ENCODE data around the gene SH3BGRL.
A peak's percentile ranks its signal among the peaks of the same experiment; 100 is the strongest.

The SH3BGRL gene

DNA sequence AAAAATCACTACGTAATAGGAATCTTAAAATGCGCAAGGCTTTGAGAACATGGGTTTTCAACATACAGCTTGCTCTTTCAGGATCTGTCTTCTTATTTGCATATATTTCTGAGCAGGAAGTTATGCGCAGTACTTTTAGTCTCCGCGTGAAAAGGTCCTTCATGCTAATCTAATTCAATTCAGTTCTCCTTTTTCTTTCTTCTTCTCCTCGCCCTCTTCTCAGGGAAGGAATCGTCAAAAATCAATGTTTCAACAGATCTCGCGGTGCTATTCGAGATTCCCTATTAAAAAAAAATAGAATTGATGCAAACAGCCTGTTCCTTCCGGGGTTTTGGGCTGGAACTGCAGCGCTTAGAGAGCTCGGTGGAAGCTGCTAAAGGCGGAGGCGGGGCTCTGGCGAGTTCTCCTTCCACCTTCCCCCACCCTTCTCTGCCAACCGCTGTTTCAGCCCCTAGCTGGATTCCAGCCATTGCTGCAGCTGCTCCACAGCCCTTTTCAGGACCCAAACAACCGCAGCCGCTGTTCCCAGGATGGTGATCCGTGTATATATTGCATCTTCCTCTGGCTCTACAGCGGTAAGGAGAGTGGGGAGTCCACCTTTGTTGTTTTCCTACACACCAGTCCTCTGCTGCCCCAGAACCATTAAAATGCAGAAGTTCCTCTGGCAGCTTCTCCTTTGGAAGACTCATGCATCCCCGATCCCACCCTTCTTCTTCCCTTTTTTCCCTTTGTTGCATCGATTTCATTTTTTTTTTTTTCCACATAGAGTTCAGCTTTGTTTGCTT is at the start of gene SH3BGRL, which contains the start of gene HMGN5:
TSS of gene SH3BGRL (plus strand) at position 432 of the 785 bp plus-strand sequence. CDS start at position 531, 99 bp downstream.
TSS of gene HMGN5 (minus strand) at position 243 of the 785 bp plus-strand sequence. CDS start 80,364 bp downstream, outside the sequence.
- DNase-seq = peak; percentile 92

DNA sequence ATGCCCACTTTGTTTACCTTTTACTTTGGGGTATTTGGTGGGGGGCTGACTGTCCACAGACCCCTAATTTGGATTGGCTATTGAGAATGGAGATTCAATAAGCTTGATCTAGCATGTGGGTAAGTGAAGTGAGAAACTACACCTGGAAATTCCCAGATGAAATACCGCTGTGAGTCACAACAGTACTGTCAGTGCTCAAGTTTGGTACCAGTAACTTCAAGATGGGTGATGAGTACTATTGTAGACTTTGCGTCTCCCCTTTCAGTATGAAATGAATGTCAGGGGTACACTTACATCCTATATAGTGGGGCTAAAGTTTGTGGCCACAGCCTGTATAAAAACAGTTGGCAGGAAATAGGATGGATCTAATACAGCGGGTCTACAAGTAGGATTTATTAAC is 33.5 kb upstream of the SH3BGRL start:
- DNase-seq = no peak

DNA sequence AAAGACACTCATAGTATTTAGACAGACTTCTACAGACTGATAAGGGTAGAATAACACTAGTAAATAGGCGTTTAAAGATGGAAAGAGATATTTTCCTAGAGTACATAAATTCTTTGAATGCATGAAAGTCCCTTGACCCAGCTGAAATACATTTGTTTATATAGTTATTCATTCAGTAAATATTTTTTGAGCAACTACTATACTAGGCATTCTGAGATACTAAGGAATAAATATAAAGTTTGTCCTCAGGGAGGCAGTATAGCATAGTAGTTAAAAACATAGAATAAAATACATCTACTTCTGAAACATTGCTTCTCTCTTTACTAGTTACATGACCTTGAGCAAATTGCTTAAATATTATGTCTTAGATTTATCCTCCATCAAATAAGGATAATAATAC is 27.6 kb upstream of the SH3BGRL start:
- DNase-seq = peak; percentile 59

DNA sequence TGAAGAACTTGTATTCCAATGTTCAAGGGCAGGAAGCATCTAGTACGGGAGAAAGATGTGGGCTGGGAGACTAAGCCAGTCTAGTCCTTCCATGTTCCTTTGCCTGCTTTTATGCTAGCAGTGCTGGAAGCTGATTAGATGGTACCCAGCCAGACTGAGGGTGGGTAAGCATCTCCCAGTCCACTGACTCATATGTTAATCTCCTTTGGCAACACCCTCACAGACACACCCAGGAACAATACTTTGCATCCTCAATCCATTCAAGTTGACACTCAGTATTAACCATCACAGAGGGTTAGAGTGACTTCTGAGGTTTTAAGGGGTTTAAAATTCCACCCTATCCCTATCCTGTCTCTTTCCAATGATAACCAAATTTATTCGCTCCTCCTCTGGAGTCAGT is 6.6 kb upstream of the SH3BGRL start:
- DNase-seq = no peak

DNA sequence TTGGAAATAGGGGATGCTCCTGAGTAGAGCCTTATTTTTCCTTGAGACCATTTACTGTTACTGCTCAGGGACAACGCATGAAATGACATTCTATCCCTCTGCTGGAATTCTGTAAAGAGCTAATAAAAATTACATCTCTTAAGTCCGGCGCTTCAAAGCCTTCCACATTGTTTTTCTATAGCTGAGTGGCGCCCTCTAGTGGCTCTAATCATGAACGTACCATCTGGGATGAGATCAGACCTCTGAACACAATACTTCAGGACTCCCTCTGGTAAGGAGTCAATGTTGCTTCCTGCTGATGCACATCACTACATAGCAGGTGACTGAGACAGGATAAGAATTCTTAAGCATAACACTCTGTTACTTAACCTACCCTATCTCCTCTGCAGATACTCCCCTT is 6.2 kb upstream of the SH3BGRL start:
- peak; percentile 79 for DNase-seq

DNA sequence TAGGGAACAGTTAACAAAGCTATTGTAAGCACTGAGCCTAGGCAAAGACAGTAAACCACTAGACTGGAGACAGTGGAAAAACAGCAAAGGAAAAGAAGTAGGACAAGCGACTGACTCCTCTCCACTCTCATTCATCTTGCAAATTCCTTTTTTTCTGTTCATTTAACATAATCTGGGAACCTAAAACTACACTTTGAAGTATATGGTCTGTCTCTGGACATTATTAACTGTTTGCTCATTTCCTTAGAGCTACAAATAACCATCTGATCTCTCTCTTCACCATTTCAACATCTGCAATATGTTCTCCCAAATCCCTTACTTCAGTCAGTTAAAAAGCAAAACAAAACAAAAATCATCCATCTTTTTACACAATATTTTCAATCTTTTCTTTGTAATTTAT is 831 bp upstream of the SH3BGRL start:
- DNase-seq = peak; percentile 10

DNA sequence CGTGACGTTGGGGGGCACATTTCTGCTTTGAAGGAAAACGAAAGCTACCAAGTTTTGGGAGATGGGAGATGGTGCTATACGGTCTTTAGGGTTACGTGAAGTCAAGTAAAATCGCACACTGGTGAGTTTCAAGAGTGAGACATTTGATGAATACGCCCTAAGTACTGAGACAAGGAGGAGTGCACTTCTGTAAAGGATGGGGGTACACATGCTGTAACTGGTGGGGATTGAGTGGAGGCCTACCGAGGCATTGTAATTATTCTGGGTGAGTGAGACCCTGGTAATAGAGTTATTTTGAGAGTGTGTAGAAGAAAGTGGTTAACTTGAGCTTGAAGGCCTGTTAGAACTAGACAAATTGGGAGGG is 536 bp downstream of the SH3BGRL start:
- no peak for DNase-seq

DNA sequence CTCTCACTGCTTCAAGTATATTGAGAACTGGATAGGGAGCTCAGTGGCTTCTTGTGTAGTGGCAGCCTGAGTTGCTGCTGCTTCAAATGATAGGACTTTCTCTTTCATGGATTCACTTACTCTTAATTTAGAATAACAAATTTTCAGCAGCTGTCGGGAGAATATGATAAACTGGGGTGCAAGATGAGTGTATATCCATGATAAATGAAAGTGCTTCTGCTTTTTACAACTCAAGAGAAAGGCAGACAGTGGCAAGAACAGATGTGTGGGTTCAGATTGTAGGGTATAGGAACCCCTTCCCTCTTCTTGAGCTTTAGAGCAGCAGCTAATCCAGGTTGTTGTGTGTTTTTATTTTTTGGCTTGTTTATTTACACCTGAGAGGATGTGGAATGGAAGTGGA is 1.0 kb downstream of the SH3BGRL start:
- DNase-seq = peak; percentile 3

DNA sequence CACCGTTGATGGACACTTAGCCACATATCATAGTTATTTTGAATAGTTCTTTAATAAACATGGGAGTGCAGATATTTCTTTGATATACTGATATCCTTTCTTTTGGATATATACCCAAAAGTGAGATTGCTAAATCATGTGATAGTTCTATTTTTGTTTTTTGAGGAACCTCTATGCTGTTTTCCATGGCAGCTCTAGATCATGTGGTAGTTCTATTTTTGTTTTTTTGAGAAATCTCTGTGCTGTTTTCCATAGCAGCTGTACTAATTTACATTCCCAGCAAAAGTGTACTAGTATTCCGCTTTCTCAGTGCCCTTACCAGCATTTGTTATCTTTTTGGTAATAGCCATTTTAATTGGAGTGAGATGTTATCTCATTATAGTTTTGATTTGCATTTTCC is 3.6 kb downstream of the SH3BGRL start:
- DNase-seq = no peak

DNA sequence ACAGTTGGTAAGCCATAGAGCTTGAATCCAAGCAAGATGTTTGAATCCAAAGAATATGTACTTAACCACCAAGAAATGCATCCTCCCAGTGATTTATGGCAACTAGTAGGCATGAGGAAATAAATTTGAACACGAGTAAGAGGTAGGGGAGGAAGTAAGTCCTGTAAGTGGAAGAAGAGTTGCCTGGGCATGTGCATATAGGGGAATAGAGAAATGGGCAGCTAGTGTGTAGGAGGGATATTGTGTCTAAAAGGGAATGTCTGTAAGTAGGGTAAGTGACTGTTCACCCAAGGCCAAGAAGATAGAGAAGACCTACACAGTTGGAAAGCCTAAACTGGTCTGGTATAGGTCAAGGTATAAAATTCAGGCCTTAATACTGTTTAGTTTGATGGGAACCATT is 4.6 kb downstream of the SH3BGRL start:
- no peak for DNase-seq

DNA sequence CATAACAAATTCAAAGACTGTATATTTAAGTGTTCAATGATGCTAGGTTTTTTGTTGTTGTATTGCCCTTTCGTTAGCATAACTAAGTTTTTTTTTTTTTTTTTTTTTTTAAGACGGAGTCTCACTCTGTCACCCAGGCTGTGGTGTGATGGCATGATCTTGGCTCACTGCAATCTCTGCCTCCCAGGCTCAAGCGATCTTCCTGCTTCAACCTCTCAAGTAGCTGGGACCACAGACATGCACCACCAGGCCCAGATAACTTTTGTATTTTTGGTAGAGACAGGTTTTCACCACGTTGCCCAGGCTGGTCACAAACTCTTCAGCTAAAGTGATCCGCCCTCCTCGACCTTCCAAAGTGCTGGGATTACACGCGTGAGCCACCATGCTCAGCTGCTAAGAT is 7.0 kb downstream of the SH3BGRL start:
- no peak for DNase-seq

DNA sequence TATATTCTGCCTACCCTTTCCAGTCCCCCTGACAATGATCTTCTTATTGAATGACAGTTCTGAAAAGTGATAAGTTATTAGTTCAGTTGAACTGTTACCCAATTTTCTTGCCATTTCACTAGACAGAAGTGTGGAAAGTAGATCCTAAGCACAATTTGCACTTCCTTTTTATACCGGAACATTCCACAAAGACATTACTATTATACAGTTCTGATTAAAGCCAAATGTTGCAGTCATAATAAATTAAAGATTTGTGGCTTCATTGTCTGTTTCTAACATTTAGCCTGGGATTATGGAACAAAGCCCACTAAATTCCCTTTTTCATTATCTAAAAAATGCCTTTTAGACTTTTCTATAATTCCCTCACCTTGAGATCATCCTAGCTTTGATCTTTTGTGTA is 13.8 kb downstream of the SH3BGRL start:
- no peak for DNase-seq

DNA sequence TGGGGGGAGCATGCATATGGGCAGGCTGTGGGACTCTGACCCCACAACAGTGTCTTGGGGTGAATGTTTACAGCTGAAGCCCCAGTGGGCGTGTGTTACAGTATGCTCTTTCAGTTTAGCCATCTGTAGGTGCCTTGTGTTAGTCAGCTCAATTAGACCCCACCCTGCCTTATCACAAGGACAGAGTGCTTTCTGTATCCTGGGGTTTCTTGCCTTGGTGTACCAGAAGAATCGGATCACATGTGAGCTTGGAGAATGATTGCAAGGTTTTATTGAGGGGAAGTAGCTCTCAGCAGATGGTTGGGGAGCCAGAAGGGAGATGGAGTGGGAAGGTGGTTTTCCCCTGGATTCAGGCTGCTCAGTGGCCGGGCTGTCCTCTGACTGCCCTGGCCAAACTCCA is 27.3 kb downstream of the SH3BGRL start:
- no peak for DNase-seq

DNA sequence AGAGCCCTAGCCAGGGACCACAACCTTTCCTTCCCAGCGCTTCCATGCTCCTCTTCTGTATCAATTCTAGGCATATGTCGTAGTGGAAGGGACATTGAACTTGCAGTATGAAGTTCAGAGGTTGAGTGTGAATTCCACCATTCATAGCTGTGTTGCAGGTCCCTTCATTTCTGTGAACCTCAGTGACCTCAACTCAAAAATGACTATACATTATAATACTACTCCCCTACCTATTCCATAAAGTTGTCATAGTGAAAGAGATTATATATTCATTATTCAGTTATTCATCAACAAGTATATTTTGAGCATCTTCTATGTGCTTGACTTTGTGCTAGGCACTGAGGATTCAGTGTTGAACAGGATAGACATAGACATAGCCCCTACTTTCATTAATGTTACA is 28.0 kb downstream of the SH3BGRL start:
- DNase-seq = no peak

DNA sequence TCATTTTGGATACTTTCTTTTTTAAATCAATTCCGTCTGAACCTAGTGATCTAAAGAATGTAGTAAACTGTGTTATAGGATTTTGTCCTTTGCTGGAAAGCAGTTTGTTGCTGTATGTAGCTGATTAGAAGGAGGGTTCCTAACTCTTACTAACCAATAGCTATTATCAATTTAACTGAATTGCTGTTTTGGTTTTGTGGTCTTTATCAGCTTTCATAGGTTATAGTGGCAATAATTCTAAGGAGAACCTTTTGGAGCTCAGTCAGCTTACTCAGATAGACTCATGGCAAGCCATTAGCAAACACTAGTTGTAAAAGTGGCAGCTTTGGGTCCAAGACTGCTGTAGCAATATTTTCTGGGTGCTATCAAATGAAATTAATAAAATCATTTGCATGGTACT is 29.6 kb downstream of the SH3BGRL start:
- DNase-seq = no peak

DNA sequence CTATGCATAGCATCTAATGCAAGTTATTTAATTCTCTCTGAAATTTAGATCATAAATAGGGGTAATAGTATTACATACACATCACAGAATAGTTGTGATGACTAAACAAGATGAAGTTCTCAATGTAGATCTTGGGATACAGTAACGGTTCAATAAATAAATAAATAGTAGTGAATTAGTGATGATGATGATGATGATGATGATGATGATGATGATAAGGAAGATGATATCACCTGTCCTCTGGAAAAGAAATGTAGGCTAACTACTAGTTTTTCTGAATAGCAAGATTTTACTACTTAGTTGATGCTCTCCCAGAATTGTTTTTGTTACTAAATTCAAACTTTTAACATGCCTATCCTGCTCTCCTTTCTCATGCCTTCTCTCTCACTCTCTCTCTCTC is 30.3 kb downstream of the SH3BGRL start:
- DNase-seq = no peak

DNA sequence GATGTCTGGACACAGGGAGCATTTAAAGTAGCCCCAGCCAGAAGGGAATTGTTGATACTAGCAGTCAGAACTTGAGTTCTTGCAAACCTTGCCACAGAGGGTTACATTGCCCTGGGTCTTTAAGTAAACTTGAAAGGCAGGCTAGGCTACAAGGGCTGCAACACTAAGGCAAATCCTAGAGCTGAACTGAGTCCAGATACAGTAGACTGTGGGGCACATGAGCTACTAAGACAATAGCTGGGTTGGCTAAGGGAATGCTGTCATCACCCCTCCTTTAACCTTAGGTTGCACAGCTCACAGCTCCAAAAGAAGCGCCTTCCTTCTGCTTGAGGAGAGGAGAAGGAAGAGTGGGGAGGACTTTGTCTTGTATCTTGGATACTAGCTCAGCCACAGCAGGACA is 35.6 kb downstream of the SH3BGRL start:
- no peak for DNase-seq

DNA sequence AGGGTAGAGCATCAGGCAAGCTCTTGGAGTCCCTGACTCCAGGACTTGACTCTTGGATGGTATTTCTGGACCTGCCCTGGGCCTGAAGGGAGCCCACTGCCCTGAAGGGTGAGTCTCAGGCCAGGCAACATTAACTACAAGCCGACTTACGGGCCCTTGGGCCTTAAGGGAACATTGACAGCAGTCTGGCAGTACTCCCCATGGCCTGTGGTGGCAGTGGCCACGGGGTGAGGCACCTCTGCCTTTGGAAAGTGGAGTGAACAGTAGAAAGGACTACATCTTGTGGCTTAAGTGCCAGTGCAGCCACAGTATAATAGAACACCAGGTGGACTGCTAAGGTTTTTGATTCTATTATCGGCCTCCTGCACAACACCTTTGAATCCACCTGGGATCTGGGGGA is 36.3 kb downstream of the SH3BGRL start:
- no peak for DNase-seq

DNA sequence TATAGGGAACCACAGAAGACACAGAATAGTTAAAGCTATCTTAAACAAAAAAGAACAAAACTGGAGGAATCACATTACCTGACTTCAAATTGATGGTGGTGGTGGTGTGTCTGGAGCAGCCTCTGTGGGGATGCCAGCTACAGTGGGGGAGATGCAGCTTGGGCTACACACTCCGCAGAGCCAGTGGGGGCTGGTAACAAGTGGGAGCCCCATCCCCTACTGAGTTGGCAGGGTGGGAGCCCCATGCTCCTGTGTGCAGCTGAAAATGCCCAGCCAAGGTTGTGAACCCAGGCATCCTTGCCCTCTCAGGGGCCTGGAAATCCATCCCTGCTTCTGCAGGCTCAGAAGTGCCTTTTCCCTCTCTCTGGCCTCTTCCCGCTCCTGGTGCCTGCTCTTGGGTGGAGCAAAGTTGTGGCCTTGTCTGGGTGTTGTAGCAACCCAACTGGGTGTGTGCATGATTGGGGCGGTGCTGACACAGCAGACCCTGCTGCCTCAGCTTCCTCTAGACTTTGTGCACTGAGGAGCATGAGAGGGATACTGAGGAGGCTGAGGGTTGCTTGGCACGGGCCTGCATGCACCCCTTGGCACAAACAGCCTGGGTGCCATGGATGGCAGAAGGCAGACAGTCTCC is 38.9 kb downstream of the SH3BGRL start:
- DNase-seq = no peak

DNA sequence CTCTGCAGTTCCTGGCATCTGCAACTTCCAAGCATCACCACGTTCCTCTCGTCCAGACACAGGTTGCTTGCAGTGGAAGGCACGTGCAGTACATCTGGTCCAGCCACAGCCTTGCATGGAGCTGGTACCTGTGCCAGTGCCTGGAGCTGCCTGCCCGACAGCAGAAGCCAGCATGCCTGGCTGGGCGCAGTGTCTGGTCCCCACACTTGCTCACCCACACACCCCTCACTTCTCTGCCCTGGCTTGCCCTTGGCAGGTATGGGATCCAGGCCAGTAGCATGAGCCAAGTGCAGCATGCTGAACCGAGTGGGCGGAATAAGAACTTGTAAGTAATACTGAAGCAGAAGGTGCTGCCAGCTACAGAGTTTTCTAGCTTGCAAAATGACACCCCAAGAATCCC is 39.9 kb downstream of the SH3BGRL start:
- no peak for DNase-seq

DNA sequence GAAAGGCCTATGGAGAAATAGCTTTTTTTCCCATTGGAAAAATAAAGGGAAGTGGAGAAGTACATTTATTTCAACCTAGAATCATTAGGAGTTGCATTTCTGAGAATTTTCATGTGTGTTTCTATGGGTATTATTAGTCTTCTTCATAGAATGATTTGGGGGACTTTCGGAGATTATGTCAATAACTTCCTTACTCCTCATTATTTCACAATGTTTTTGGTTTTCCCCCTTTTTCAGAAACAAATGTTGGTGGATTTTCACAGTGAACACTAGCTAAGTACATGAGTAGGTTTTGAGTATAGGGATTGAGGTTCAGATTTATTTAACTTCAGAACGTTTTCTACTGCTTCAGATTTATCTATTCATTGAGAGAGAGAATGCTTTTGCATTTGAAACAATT is 54.0 kb downstream of the SH3BGRL start:
- no peak for DNase-seq

DNA sequence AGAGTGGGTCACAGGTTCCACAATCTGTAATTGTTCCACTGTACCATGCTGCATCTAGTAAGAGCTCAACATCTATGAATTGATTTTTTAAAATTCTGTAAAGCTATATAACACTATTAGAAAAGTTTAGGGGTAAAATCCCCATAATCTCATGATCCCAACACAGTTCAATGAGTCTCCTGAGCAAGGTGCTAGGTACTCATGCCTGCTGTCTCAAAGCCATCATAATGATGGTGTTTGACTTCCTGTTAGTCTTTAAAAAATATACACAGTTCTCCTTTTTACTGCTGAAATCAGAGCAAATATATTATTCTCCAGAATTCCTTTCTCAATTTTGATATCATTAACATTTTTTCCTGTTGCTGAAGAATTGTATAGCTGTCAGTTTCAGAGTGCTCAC is 55.9 kb downstream of the SH3BGRL start:
- DNase-seq = no peak

DNA sequence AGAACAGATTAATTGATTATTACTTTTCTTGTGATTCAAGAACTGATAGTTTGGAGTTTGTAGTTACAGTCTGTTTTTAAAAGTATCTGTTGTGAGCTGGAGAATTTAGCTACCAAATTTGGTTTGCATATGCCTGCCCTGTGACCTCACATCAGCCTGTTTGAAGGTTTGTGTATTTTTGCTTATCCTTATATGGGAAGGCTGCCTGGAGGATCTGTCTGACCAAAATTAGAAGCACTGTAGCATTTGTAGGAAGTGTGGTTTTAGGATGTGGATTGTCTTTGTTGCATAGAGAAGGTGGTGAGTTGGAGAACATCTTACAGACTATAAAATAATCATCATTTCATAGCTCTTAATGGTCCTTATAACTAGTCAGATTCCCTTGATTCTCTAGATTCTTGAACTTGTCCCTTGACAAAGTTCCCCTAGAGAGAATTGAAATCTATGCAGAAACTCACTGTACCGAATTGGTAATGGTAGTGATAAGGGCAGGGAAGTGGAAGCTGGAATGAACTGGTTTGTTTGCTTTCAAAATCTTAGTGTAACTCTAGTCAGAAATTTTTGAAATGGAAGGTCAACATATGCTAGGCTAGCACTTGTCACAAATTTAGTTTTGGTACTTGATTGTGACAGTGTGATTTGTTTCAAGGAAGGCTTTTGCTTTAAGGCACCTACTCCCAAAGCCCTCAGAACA is 57.3 kb downstream of the SH3BGRL start:
- DNase-seq = no peak

DNA sequence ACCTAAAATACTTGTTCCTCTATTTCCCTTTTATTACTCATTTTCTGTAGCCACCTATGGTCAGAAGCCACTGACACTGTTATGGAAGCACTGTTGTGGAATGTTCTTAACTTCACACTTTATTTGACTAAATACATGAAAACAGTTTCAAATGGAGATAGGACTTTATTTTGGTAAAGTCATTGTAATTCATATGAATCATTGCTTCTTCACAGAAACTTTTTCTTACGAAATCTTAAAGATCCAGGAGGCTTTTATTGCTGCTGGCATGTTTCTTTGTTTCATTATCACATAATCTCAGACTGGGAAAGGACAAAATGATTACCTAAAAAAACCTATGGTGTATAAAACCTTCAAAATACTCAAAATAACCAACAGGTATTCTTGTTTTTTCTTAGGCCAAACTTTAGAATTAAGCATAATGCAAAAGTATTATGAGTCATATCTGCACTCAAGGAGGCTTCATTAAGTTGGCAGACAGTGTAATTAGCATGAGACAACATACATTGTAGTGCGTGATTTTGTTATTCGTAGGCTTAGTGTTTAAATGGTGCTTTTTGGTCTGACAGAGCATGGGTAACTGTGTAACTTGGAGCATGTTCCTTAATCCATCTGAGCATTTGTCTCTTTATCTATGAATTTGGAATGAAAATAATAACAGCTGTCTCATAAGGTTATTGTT is 58.0 kb downstream of the SH3BGRL start:
- DNase-seq = no peak
